ENCODE data around the gene LRRC40. TPM values are rescaled to one million over a fixed set of nuclear protein-coding genes. Genes with fewer than 3 reads are reported as not detected.

Gene LRRC40
- total and polyA plus RNA-seq, 9 of the 15 experiments (the other 6 are each of a cell fraction or from before 2014, with no cell fraction given) = 16.1 to 36.2 (median 30.9) TPM

DNA sequence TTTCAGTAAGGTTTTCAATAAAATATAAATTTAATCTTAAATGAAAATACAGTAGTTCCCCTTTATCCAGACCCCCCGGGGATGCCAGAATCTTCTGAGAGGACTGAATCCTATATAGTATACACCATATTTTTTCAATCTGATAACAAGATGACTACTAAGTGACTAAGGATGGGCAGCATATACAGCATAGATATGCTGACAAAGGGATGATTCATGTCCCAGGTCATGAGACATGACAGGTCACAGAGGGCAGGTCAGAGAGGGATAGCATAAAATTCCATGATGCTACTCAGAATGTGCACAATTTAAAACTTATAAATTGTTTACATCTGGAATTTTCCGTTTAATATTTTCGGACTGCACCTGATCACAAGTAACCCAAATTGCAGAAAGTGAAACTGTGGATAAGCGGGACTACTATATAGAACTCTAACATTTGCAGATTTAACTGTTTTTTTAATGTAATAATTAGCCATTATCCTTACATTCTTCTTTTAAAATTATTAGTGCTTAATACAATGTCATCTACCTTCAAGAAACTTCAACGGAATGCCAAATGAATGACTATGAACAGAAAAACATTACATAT is 48.8 kb downstream of the LRRC40 start (continued):
- TF ChIP-seq, protein P1, sequence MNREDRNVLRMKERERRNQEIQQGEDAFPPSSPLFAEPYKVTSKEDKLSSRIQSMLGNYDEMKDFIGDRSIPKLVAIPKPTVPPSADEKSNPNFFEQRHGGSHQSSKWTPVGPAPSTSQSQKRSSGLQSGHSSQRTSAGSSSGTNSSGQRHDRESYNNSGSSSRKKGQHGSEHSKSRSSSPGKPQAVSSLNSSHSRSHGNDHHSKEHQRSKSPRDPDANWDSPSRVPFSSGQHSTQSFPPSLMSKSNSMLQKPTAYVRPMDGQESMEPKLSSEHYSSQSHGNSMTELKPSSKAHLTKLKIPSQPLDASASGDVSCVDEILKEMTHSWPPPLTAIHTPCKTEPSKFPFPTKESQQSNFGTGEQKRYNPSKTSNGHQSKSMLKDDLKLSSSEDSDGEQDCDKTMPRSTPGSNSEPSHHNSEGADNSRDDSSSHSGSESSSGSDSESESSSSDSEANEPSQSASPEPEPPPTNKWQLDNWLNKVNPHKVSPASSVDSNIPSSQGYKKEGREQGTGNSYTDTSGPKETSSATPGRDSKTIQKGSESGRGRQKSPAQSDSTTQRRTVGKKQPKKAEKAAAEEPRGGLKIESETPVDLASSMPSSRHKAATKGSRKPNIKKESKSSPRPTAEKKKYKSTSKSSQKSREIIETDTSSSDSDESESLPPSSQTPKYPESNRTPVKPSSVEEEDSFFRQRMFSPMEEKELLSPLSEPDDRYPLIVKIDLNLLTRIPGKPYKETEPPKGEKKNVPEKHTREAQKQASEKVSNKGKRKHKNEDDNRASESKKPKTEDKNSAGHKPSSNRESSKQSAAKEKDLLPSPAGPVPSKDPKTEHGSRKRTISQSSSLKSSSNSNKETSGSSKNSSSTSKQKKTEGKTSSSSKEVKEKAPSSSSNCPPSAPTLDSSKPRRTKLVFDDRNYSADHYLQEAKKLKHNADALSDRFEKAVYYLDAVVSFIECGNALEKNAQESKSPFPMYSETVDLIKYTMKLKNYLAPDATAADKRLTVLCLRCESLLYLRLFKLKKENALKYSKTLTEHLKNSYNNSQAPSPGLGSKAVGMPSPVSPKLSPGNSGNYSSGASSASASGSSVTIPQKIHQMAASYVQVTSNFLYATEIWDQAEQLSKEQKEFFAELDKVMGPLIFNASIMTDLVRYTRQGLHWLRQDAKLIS (CRISPR knock-in tag; IDR thresholded peaks at IDR 0.05) = no peak
- TF ChIP-seq NFE2L1 (tag; IDR thresholded peaks at IDR 0.05; ENCODE audit: borderline replicate concordance, low read depth) = no peak
- TF ChIP-seq ZBTB8A (IDR thresholded peaks at IDR 0.05; ENCODE audit: partially characterized antibody) = no peak
- TF ChIP-seq CREM (IDR thresholded peaks at IDR 0.05; ENCODE audit: low read depth) = peak; percentile 41
- TF ChIP-seq MTA1 (IDR thresholded peaks at IDR 0.05; ENCODE audit: borderline replicate concordance) = no peak
- no peak for TF ChIP-seq GTF2F1 (IDR thresholded peaks at IDR 0.05; ENCODE audit: low read depth, low read length)
- no peak for TF ChIP-seq RBM14 (IDR thresholded peaks at IDR 0.05; ENCODE audit: borderline replicate concordance, insufficient read depth, low read depth, low read length)
- TF ChIP-seq SMAD2 (IDR thresholded peaks at IDR 0.05; ENCODE audit: low read depth, low read length) = no peak
- no peak for TF ChIP-seq ATF1 (CRISPR knock-in tag; IDR thresholded peaks at IDR 0.05)
- no peak for TF ChIP-seq ATF1 (tag; IDR thresholded peaks at IDR 0.05)
- TF ChIP-seq ZC3H11A (IDR thresholded peaks at IDR 0.05; ENCODE audit: low read depth, low read length) = no peak
- TF ChIP-seq, protein P2, sequence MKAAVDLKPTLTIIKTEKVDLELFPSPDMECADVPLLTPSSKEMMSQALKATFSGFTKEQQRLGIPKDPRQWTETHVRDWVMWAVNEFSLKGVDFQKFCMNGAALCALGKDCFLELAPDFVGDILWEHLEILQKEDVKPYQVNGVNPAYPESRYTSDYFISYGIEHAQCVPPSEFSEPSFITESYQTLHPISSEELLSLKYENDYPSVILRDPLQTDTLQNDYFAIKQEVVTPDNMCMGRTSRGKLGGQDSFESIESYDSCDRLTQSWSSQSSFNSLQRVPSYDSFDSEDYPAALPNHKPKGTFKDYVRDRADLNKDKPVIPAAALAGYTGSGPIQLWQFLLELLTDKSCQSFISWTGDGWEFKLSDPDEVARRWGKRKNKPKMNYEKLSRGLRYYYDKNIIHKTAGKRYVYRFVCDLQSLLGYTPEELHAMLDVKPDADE (conservative IDR thresholded peaks at IDR 0.05; ENCODE audit: control insufficient read depth, low read depth, low read length) = no peak
- no peak for TF ChIP-seq TCF7 (IDR thresholded peaks at IDR 0.05; ENCODE audit: borderline replicate concordance)
- no peak for TF ChIP-seq SRSF1 (IDR thresholded peaks at IDR 0.05; ENCODE audit: low read depth, low read length)
- TF ChIP-seq PRPF4 (IDR thresholded peaks at IDR 0.05; ENCODE audit: insufficient read depth, low read depth, low read length, poor library complexity, severe bottlenecking) = no peak
- TF ChIP-seq KLF16 (IDR thresholded peaks at IDR 0.05) = no peak
- no peak for TF ChIP-seq TAF9B (IDR thresholded peaks at IDR 0.05; ENCODE audit: partially characterized antibody)
- TF ChIP-seq HMG20B (CRISPR knock-in tag; IDR thresholded peaks at IDR 0.05) = no peak
- TF ChIP-seq, protein P3, sequence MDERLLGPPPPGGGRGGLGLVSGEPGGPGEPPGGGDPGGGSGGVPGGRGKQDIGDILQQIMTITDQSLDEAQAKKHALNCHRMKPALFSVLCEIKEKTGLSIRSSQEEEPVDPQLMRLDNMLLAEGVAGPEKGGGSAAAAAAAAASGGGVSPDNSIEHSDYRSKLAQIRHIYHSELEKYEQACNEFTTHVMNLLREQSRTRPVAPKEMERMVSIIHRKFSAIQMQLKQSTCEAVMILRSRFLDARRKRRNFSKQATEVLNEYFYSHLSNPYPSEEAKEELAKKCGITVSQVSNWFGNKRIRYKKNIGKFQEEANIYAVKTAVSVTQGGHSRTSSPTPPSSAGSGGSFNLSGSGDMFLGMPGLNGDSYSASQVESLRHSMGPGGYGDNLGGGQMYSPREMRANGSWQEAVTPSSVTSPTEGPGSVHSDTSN (CRISPR knock-in tag; IDR thresholded peaks at IDR 0.05; ENCODE audit: low read depth) = peak; percentile 22; the same call in 1 of the 2 replicates
- TF ChIP-seq, protein P3 (tag; conservative IDR thresholded peaks at IDR 0.05; ENCODE audit: low read depth) = peak; percentile 86
